SK-MEL-5 (cell line): ENCODE results near the gene SKAP1. TPM values are rescaled to one million over a fixed set of nuclear protein-coding genes. Genes with fewer than 3 reads are reported as not detected.

Source experiments
- small RNA-seq, 2 experiments: library from RNA; depleted of rRNA; stranded (forward); fragments of <200 nt; gene quantifications; one replicate each; pipeline ENCODE3, GENCODE V24; 2014
- total RNA-seq: library from RNA; depleted of rRNA; stranded (reverse); fragments of >200 nt; shearing (Covaris generic); gene quantifications from 2 replicates; pipeline ENCODE4 v1.2.3, GENCODE V29; 2014; rRNA removed

The SKAP1 gene
- total RNA-seq, 1 experiment from 2014 or later: not detected

Small RNA genes within 50 kb of the gene (small RNA-seq; reads per million reads assigned to genes)
- gene MIR1203: 0 reads per million in 2 experiments
- gene RF00012: 0 to 0.12 reads per million in 2 experiments
- 0 reads per million in 2 experiments for gene RF00019
- gene RNU6-1152P: 0 reads per million in 2 experiments
- gene RNU6-1201P: 0 reads per million in 2 experiments

Other genes with a start within 250 kb of the SKAP1 start
- not detected in 2 replicates for gene HOXB1, start 100.8 kb upstream of the SKAP1 start, total RNA-seq
- gene HOXB2, start 114.9 kb upstream of the SKAP1 start, total RNA-seq: not detected in 2 replicates
- 0.16 and 0.48 TPM in 2 replicates for gene HOXB4, start 148.1 kb upstream of the SKAP1 start, total RNA-seq
- 1.1 and 1.5 TPM in 2 replicates for gene HOXB3, start 160.0 kb upstream of the SKAP1 start, total RNA-seq
- gene HOXB5, start 163.6 kb upstream of the SKAP1 start, total RNA-seq: not detected in 2 replicates
- 2.8 and 5.2 TPM in 2 replicates for gene HOXB6, start 174.8 kb upstream of the SKAP1 start, total RNA-seq
- gene HOXB7, start 180.8 kb upstream of the SKAP1 start, total RNA-seq: 8.9 and 12.1 TPM in 2 replicates
- 0.69 and 1.6 TPM in 2 replicates for gene HOXB8, start 185.1 kb upstream of the SKAP1 start, total RNA-seq
- gene HOXB9, start 196.1 kb upstream of the SKAP1 start, total RNA-seq: 2.2 and 3.3 TPM in 2 replicates